WTC11 (cell line): ENCODE data around the gene RPA3. TPM values are rescaled to one million over a fixed set of nuclear protein-coding genes. Genes with fewer than 3 reads are reported as not detected.

Experiments used
- ATF3 ChIP-seq: sonication (generic); formaldehyde crosslinking; conservative IDR thresholded peaks from 2 replicates; pipeline ENCODE4 v1.8.1; 2022; ENCODE audit warnings: mild to moderate bottlenecking, missing genetic modification reagents
- CBFB ChIP-seq: sonication (generic); formaldehyde crosslinking; IDR thresholded peaks from 2 replicates; pipeline ENCODE4 v1.8.1; 2022; ENCODE audit warnings: mild to moderate bottlenecking, low read depth, missing genetic modification reagents
- E2F4 ChIP-seq: sonication (generic); formaldehyde crosslinking; IDR thresholded peaks from 2 replicates; pipeline ENCODE4 v1.8.1; 2022; ENCODE audit warnings: low read depth, mild to moderate bottlenecking, moderate library complexity, missing genetic modification reagents, borderline replicate concordance
- E2F5 ChIP-seq: sonication (generic); formaldehyde crosslinking; IDR thresholded peaks from 2 replicates; pipeline ENCODE4 v1.8.1; 2022; ENCODE audit warnings: mild to moderate bottlenecking, moderate library complexity, missing genetic modification reagents
- EMX1 ChIP-seq: fragments of 250-450 bp; sonication (Bioruptor Pico); IDR thresholded peaks from 2 replicates; pipeline ENCODE4 v1.8.0; 2021; ENCODE audit warnings: mild to moderate bottlenecking
- ESRRA ChIP-seq: sonication (generic); formaldehyde crosslinking; IDR thresholded peaks from 2 replicates; pipeline ENCODE4 v1.8.1; 2022; ENCODE audit warnings: mild to moderate bottlenecking, missing genetic modification reagents, borderline replicate concordance
- ETV6 ChIP-seq: sonication (generic); formaldehyde crosslinking; IDR thresholded peaks from 2 replicates; pipeline ENCODE4 v1.8.1; 2022; ENCODE audit warnings: mild to moderate bottlenecking, missing genetic modification reagents
- HMGA2 ChIP-seq: fragments of 250-450 bp; sonication (Bioruptor Pico); IDR thresholded peaks from 2 replicates; pipeline ENCODE4 v1.4.0; 2021; ENCODE audit warnings: mild to moderate bottlenecking, moderate library complexity
- HMGXB4 ChIP-seq: sonication (generic); formaldehyde crosslinking; IDR thresholded peaks from 2 replicates; pipeline ENCODE4 v1.8.1; 2023; ENCODE audit warnings: mild to moderate bottlenecking, moderate library complexity, missing genetic modification reagents
- KAT7 ChIP-seq: sonication (generic); formaldehyde crosslinking; IDR thresholded peaks from 2 replicates; pipeline ENCODE4 v1.8.1; 2023; ENCODE audit warnings: missing genetic modification reagents, mild to moderate bottlenecking, borderline replicate concordance
- MAX ChIP-seq: sonication (generic); formaldehyde crosslinking; IDR thresholded peaks from 2 replicates; pipeline ENCODE4 v1.8.0; 2022; ENCODE audit warnings: mild to moderate bottlenecking, missing genetic modification reagents
- PRRX2 ChIP-seq: fragments of 250-450 bp; sonication (Bioruptor Pico); IDR thresholded peaks from 2 replicates; pipeline ENCODE4 v1.8.0; 2021; ENCODE audit warnings: mild to moderate bottlenecking
- RELA ChIP-seq: sonication (generic); formaldehyde crosslinking; IDR thresholded peaks from 2 replicates; pipeline ENCODE4 v1.8.1; 2022; ENCODE audit warnings: missing genetic modification reagents, mild to moderate bottlenecking, borderline replicate concordance
- SMAD3 ChIP-seq: sonication (generic); formaldehyde crosslinking; IDR thresholded peaks from 2 replicates; pipeline ENCODE4 v1.8.0; 2022; ENCODE audit warnings: missing genetic modification reagents, mild to moderate bottlenecking, borderline replicate concordance
- SMAD4 ChIP-seq: sonication (generic); formaldehyde crosslinking; IDR thresholded peaks from 2 replicates; pipeline ENCODE4 v1.8.0; 2022; ENCODE audit warnings: mild to moderate bottlenecking, missing genetic modification reagents
- TEAD1 ChIP-seq: sonication (generic); formaldehyde crosslinking; IDR thresholded peaks from 2 replicates; pipeline ENCODE4 v1.8.0; 2022; ENCODE audit warnings: mild to moderate bottlenecking, missing genetic modification reagents
- ZBTB21 ChIP-seq: sonication (generic); formaldehyde crosslinking; IDR thresholded peaks from 2 replicates; pipeline ENCODE4 v1.8.1; 2023; ENCODE audit warnings: mild to moderate bottlenecking, missing genetic modification reagents, borderline replicate concordance
- ZBTB43 ChIP-seq: sonication (generic); formaldehyde crosslinking; IDR thresholded peaks from 2 replicates; pipeline ENCODE4 v1.8.1; 2023; ENCODE audit warnings: mild to moderate bottlenecking, missing genetic modification reagents
- ZMAT4 ChIP-seq: fragments of 250-450 bp; sonication (Bioruptor Pico); IDR thresholded peaks from 2 replicates; pipeline ENCODE4 v1.9.0; 2021; ENCODE audit warnings: mild to moderate bottlenecking
- ZNF423 ChIP-seq: fragments of 250-450 bp; sonication (Bioruptor Pico); IDR thresholded peaks from 2 replicates; pipeline ENCODE4 v2.1.2; 2022; ENCODE audit warnings: mild to moderate bottlenecking, moderate library complexity
- ZNF425 ChIP-seq: fragments of 250-450 bp; sonication (Bioruptor Pico); conservative IDR thresholded peaks from 2 replicates; pipeline ENCODE4 v1.9.0; 2021; ENCODE audit warnings: mild to moderate bottlenecking
- ZNF512 ChIP-seq: sonication (generic); formaldehyde crosslinking; IDR thresholded peaks from 2 replicates; pipeline ENCODE4 v1.8.1; 2022; ENCODE audit warnings: missing genetic modification reagents, borderline replicate concordance
- ZNF532 ChIP-seq: fragments of 250-450 bp; sonication (Bioruptor Pico); IDR thresholded peaks from 2 replicates; pipeline ENCODE4 v1.9.0; 2021; ENCODE audit warnings: mild to moderate bottlenecking, borderline replicate concordance
- total RNA-seq: library from RNA; stranded (reverse); gene quantifications from 3 replicates; pipeline ENCODE4 v1.2.3, GENCODE V29; 2021

The RPA3 gene
- total RNA-seq, 1 experiment from 2014 or later: 97.8 TPM

- TF ChIP-seq ZNF532 (CRISPR knock-in tag): no peak
- TF ChIP-seq E2F5: peak; percentile 97
- TF ChIP-seq HMGA2 (CRISPR knock-in tag): no peak
- TF ChIP-seq ATF3: no peak
- TF ChIP-seq HMGXB4 (CRISPR knock-in tag): no peak; the same call in 1 of the 2 replicates
- TF ChIP-seq CBFB: peak; percentile 69; the same call in 1 of the 2 replicates
- TF ChIP-seq ZNF512 (CRISPR knock-in tag): no peak
- peak; percentile 91 for TF ChIP-seq E2F4 (CRISPR knock-in tag)
- peak; percentile 45 for TF ChIP-seq ETV6
- TF ChIP-seq MAX (CRISPR knock-in tag): peak; percentile 47; the same call in 1 of the 2 replicates
- no peak for TF ChIP-seq PRRX2 (CRISPR knock-in tag)
- no peak for TF ChIP-seq ZNF423 (CRISPR knock-in tag)
- TF ChIP-seq ZNF425 (CRISPR knock-in tag): no peak
- TF ChIP-seq KAT7: no peak
- peak; percentile 23; the same call in 1 of the 2 replicates for TF ChIP-seq ZBTB43 (CRISPR knock-in tag)
- no peak for TF ChIP-seq ZBTB21
- TF ChIP-seq EMX1: no peak
- no peak for TF ChIP-seq ESRRA (CRISPR knock-in tag)
- no peak for TF ChIP-seq ZMAT4
- no peak for TF ChIP-seq SMAD4 (CRISPR knock-in tag)
- peak; percentile 26; the same call in 1 of the 2 replicates for TF ChIP-seq TEAD1 (CRISPR knock-in tag)
- TF ChIP-seq SMAD3 (CRISPR knock-in tag): no peak
- no peak for TF ChIP-seq RELA (CRISPR knock-in tag)
Observed at GRCh38 chr7:7640221-7641128, 77.9 kb downstream of the RPA3 start, which contains the start of gene UMAD1 (continued).
